GM13976 (cell line): ENCODE results near the gene OLIG3.

Experiments used
- DNase-seq: peaks from one replicate; pipeline ENCODE4 v3.0.0; 2012; ENCODE audit warnings: low spot score
- in situ Hi-C: fragments of 300-500 bp; cut with MboI; formaldehyde crosslinking; loops from one replicate; pipeline ENCODE4 v1.12.0; 2022; ENCODE audit warnings: low sequenced_read_pairs, mixed read lengths, inconsistent platforms; ENCODE audit not compliant: unreplicated experiment
- TF ChIP-seq, protein P1 (sequence below): IDR thresholded peaks from 2 replicates; pipeline ENCODE4 v1.5.1; 2012; ENCODE audit warnings: borderline replicate concordance, mild to moderate bottlenecking; ENCODE audit not compliant: insufficient read depth; ENCODE audit errors: extremely low read depth, missing control alignments, control extremely low read depth

The OLIG3 gene

DNA sequence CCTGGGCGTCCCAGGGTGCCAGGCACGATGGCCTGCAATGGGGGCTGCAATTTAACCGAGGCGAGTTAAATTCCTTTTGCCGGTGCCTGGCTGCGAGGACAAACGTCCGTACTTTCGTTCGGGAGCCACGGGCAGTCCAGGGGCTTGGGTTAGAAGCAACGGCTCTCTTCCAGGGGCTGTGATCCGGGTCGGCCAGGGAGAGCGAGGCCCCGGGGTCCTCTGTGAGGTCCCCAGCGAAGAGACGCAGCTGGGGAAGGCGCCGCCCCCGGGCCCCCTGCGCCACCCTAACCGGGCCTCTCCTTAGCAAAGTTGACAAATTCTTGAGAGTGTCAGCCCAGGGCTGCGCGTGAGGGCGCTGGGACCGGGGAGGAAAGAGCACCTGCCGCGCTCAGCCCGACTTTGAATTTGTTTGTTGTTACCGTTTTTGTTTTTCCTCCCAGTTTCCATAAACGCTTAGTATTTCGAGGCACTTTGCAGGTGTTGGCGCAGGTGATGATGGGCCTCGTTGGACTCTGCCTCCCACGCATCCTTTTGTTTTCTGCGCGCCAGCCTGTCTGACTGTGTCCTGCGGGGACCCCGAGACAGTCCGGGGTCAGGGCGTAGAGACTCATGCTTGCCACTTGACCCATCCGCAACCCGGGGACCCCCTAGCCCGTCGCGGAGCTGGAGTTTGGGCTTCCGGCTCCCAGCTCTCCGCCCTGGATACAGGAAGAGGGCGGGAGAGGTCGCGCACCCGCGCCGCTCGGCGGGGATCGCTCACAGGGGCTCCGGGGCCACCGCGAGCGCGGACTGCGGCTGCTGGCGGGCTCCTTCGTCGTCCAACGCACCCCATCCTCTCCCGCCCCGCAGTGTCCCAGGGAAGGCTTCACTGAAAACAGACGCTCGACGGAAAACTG is 5.8 kb downstream of the OLIG3 start:
- peak; percentile 52 for DNase-seq
- TF ChIP-seq, protein P1, sequence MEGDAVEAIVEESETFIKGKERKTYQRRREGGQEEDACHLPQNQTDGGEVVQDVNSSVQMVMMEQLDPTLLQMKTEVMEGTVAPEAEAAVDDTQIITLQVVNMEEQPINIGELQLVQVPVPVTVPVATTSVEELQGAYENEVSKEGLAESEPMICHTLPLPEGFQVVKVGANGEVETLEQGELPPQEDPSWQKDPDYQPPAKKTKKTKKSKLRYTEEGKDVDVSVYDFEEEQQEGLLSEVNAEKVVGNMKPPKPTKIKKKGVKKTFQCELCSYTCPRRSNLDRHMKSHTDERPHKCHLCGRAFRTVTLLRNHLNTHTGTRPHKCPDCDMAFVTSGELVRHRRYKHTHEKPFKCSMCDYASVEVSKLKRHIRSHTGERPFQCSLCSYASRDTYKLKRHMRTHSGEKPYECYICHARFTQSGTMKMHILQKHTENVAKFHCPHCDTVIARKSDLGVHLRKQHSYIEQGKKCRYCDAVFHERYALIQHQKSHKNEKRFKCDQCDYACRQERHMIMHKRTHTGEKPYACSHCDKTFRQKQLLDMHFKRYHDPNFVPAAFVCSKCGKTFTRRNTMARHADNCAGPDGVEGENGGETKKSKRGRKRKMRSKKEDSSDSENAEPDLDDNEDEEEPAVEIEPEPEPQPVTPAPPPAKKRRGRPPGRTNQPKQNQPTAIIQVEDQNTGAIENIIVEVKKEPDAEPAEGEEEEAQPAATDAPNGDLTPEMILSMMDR: no peak
- in situ Hi-C loops: no loop called here

DNA sequence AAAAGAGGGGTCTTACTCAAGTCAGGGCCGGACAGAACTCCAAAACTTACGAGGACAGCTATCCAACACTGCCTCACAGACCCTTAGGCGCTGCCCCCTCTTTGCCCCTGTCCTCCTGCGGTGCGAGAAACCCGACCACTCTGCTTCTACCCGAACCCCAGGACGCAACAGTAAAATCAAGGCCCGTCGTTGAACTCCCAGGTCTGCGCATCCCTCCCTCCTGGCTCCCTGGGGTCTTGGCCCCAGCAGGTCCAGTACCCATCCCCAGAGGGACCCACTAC is 6.4 kb downstream of the OLIG3 start:
- TF ChIP-seq, protein P1: no peak
- in situ Hi-C loops: no loop called here
- peak; percentile 17 for DNase-seq

DNA sequence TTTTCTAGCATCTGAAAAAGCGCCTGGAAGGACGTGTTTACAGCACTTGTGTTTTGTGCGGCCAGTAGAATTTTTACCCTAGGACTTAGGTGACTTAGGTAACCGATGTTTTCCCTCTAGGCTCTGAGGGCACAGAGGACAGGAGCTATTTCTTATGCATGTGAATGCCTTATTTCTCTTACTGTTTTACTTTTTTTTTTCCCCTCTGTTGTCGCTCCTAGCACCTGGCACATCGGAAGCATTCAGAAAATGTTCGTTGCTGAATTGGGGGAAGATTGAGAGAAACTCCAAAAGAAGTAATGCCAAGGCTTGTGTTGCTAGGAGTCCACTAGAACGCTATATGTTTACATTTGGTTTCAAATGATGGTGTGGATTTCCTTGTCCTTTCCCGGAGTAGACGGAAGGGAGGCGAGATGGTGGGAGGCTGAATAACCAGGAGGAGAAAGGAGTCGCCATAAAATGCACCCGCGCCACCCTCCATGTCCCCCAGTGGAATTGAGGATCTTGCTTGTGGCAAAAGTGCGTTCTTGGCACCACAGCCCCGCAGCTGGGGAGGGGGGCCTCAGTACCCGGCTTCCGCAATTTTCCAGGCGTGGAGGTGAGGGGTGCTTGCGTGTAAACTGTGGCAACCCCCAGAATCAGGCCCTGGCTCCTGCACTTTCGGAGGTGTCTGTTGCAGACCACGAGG is 6.9 kb downstream of the OLIG3 start:
- DNase-seq: no peak
- in situ Hi-C loops: no loop called here
- TF ChIP-seq, protein P1: no peak

DNA sequence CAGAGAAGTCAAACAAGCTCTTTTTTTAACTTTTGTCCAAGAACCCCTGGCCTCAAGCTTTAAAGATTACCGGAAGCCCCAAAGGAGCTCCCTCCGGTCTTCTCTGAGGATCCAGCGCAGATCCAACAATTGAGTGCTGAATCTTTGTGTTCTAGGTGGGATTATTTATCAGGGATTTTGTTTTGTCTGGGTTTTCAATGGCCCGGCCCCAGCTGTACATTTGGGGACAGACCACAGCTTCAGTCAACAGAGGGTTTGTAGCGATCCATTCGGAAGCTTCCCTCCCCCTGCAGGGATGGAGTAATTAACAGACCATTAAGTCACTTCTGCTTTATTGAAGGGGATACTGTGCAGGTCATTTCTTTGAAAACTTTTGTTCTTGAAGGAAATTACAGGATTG is 7.8 kb downstream of the OLIG3 start:
- TF ChIP-seq, protein P1: no peak
- in situ Hi-C loops: no loop called here
- DNase-seq: no peak

DNA sequence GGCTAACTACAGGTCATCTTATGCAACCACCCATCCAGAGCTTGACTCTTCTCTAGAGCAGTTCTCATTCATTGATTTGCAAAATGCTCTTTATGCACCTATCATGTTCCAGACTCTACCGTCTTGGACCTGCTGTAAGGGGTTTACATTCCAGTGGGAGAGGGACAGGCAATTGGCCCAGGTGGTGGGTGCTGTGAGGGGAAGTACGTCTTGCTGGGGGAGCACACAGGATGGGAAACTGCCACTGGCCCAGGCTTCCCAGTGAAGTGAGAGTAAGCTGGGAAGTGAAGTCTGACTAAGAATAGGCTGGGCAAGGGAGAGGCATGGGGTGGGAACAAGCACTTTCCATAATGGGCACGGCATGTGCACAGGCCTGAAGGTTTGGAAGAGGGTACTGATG is 13.8 kb downstream of the OLIG3 start:
- TF ChIP-seq, protein P1: no peak
- DNase-seq: no peak
- in situ Hi-C loops: no loop called here

DNA sequence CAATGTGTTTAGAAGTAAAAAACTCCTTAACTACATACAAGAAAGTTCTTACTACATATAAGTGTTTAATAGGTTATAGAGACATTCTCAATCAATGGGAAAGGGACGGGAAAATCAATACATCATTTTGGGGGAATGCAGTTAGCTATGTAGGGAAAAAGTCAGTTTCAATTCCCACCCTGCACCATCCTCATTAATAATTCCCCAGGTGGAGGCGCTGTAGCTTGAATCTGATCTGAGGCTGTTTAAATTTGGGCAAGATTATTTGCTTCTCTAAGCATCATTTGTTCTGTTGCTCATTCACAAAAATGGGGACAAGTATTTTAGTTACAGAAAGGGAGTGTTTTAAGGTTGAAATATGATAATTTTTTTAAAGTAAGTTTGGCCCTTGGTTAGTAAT is 19.1 kb downstream of the OLIG3 start:
- TF ChIP-seq, protein P1: no peak
- in situ Hi-C loops: no loop called here
- DNase-seq: no peak
